Stimulated activated CD8-positive, alpha-beta memory T cell treated with anti-CD3 and anti-CD28 coated beads, Interleukin-12 subunit alpha, Interleukin-12 subunit beta, amount 100 ng/mL, for 4 hours (primary cell): ENCODE results near the gene PANK2.
"Not testable (repeated sequence)": the region's sequence is repeated elsewhere in the genome, so short reads cannot be mapped to it uniquely, and the experiment has no call there.

Source experiments
- DNase-seq: peaks from one replicate; pipeline ENCODE4 v3.0.0-alpha.2; 2020; ENCODE audit warnings: low read depth

The PANK2 gene

DNA sequence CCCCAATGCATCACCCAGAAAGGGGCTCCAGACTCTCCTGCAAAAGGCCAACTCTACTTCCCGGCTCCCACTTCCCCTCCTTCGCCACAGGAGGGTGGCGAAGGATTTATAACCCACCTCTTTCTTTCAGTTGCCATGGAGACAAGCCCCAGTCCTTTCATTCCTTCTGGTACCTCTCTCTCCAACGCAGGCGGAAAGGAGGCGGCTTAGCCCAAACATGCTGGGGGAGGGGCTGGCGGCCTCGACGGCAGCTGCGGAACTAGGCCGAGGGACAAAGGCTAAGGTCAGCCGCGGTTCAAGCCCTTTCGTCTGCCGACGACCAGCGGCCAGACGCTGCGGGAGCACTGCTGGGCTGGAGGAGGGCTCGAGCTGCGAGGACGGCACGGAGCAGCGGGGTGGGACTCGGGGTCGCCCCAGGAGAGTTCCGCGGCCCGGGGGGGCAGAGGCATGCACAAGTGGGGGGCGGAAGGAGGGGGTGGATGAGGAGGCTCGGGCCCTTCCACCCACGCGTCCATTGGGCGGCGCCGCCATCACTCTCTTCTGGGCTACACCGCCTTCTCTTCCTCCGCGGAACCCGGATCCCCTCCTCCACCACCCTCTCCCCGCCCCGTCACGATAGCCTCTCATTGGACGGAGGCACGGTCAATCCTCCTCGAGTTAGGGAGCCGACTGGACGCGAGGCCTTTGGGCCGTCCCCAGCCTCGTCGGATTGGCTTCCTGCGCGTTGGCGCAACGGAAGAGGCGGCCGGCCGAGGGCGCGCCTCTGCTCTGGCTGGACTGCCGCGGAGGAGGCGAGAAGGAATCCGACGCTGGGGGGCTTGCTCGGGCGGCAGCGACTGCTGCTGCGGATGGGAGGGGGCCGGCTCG is at the start of gene PANK2:
TSS of gene PANK2 (plus strand) at position 766 of the 867 bp plus-strand sequence.
- peak; percentile 91 for DNase-seq

- not testable (repeated sequence) for DNase-seq
These were observed 49.0 kb upstream of the PANK2 start for GRCh38 chr20:3840201-3840600.

- no peak for DNase-seq
These were observed 46.7 kb upstream of the PANK2 start for GRCh38 chr20:3842348-3842930.

- no peak for DNase-seq
These were observed 45.7 kb upstream of the PANK2 start for GRCh38 chr20:3843490-3843889.

DNA sequence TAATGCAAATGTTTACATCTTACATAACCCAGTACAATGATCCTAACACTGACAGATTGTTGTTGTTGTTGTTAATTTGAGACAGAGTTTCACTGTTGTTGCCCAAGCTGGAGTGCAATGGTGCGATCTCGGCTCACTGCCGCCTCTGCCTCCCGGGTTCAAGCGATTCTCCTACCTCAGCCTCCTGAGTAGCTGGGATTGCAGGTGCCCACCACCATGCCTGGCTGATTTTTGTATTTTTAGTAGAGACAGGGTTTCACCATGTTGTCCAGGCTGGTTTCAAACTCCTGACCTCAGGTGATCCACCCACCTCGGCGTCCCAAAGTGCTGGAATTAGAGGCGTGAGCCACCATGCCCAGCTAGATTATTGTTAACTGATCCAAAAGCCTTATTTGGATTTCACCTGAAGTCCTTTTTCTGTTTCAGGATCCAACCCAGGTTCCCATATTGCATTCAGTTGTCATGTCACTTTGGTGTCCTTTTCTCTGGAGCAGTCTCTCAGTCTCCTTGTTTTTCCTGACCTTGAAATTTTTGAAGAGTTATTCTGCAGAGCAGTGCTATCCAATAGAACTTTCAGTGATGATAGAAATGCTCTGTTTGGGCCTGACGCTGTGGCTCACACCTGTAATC is 45.1 kb upstream of the PANK2 start:
- DNase-seq = not testable (repeated sequence)

DNA sequence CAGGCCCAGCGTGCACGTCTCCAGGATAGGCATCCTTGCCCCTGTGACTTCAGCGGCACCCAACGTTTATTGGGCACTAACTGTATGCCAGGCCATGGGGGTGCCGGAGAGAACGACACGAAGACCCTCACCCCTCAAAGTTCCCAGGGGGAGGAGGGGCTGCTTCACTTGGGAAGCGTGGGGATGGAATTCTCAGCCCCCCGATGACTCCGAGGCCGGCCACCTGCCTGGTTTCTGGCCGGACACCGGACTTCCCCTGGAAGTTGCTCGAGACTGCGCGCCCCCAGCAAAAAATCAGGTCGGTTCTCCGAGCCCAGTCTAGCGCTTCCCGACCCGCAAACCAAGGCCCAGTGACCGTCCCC is 42.8 kb upstream of the PANK2 start:
- DNase-seq = no peak

DNA sequence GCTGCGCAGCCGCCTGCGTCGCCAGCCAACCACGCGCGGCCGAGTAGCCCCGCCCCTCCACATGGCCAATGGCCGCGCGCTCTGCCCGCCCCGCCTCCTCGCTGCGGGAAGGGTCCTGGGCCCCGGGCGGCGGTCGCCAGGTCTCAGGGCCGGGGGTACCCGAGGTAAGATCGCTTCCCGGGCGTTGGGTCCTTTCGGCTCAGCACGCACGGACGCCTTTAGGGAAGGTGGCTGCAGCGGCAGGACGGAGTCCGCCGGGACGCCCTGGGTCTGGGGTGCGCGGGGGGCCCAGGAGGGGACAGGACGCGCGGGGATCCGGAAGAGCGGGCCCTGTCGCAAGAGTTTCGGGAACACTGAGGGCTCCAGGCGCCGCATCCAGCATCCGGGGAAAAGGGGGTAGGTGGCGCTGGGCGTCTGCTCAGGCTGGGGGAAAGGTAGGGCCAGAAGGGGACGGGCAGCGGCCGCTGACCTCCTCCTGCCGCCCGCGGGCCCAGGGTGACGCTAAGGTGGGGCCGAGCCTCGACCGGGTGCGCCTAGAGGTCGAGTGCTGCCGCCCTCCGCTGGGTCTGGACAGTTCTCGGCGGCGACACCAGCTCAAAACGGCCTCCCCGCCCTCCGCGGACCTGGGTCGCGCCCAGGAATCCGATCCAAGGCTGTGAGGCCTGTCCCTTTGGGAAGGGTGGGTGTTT is 42.3 kb upstream of the PANK2 start, which contains the start of gene MAVS:
TSS of gene MAVS (plus strand) at position 95 of the 689 bp plus-strand sequence. CDS start 7,791 bp downstream, outside the sequence.
- DNase-seq = peak; percentile 74

GRCh38 chr20:3847429-3847940 is 41.7 kb upstream of the PANK2 start:
- no peak for DNase-seq

- no peak for DNase-seq
These were observed 40.6 kb upstream of the PANK2 start for GRCh38 chr20:3848565-3848964.

- no peak for DNase-seq
These were observed 34.7 kb upstream of the PANK2 start for GRCh38 chr20:3854462-3854871.

GRCh38 chr20:3857405-3857804 is 31.8 kb upstream of the PANK2 start:
- no peak for DNase-seq

DNA sequence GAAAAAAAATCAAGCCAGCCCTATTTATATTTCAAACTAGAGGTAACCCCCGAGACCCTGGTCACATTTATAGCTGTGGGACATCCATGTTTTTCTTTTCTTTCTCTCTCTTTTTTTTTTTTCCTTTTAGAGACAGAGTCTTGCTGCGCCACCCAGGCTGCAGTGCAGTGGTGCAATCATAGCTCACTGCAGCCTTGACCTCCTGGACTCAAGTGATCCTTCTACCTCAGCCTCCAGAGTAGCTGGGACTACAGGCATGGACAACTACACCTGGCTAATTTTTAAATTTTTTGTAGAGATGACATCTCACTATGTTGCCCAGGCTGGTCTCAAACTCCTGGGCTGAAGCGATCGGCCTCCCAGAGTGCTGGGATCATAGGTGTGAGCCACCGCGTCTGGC is 30.5 kb upstream of the PANK2 start:
- no peak for DNase-seq

DNA sequence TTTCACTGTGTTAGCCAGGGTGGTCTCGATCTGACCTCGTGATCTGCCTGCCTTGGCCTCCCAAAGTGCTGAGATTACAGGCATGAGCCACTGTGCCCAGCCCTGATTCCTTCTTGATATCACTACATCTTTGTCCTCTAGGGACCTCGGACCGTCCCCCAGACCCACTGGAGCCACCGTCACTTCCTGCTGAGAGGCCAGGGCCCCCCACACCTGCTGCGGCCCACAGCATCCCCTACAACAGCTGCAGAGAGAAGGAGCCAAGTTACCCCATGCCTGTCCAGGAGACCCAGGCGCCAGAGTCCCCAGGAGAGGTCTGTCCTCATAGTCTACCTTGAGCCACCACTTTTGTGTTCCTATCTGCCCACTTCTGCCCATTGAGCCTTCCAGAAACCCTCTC is 28.0 kb upstream of the PANK2 start:
- DNase-seq = no peak

- DNase-seq = no peak
These were observed 26.9 kb upstream of the PANK2 start for GRCh38 chr20:3862333-3862732.

DNA sequence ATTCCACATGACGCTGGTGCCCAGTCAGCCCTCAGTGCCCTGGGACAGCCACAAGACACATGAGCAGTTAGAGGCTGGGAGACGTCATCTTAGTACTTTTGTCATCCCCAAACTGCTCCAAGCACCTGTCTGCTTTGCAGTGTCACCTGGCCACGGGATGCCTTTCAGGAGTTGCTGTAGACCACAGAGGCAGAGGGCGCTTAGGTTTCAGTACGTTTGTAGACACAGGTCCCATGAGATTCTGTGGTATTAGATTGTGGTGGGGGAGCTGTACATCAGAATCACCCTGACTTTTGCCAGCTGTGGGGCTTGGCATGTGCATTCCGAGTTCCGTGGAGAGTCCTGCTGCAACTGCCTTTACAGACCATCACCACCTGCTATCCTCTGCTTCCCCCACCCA is 25.9 kb upstream of the PANK2 start:
- DNase-seq = no peak

GRCh38 chr20:3864518-3864917 is 24.7 kb upstream of the PANK2 start:
- no peak for DNase-seq

DNA sequence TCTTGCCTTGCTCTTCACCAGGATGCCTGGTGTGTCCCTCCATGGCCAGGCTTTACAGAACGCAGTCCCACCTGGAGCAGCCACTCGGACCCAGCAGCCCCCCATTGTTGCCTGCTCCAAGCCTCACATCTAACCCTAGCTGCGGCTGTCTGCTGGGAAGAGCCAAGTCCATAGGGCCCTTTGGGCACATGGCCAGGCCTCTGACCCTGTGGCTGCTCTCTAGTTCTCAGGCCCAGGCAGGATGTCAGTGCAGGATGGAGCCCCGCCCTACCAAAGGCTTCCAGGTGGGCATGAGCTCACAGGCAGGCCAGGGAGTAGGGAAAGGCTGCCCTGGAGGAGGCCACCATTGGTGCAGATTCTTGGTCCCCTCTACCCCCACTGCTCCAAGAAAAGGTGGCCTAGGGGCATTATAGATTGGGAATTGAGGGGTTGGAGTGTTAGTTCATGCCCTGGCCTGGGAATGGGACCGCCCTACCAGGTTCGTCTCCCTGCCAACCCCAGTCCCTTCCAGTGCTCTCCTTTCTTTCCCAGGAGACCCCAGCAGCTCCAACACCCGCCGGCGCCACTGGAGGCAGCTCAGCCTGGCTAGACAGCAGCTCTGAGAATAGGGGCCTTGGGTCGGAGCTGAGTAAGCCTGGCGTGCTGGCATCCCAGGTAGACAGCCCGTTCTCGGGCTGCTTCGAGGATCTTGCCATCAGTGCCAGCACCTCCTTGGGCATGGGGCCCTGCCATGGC is 23.9 kb upstream of the PANK2 start:
- DNase-seq = no peak

GRCh38 chr20:3865887-3866407 is 23.2 kb upstream of the PANK2 start:
- DNase-seq = no peak

DNA sequence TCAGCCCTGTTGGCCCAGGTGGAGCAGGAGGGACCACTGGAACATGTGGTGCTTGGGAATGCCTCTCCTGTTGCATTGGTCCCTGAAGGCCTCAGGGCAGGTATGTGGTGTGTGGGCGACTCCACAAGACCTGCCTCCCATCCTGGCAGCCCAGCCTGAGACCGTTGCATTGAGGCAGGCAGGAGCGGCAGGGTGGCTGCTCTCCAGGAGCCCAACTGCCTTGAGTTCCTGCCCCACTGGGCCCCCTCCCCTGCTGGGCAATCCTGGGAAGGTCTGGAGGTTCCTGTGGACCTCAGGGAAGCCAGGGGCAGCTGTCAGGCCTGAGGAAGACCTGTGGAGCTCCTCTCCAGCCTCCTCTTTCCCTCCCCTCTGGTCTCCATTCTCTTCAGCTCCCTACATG is 22.7 kb upstream of the PANK2 start:
- no peak for DNase-seq

- no peak for DNase-seq
These were observed 21.4 kb upstream of the PANK2 start for GRCh38 chr20:3867802-3868201.
